Activated gamma-delta T cell treated with anti-CD3 and anti-CD28 coated beads, Interleukin-2, amount 50 U/mL, for 16 hours (primary cell): ENCODE results near the gene SLC2A13.
"Not testable (repeated sequence)": the region's sequence is repeated elsewhere in the genome, so short reads cannot be mapped to it uniquely, and the experiment has no call there.

ENCODE experiments used
- DNase-seq: peaks from one replicate; pipeline ENCODE4 v3.0.0-alpha.2; 2020; ENCODE audit warnings: low read depth

SLC2A13 gene

GRCh38 chr12:39866135-39866534 is 239.7 kb downstream of the SLC2A13 start:
- no peak for DNase-seq

- DNase-seq: no peak
Measured at GRCh38 chr12:39860695-39861094, 245.2 kb downstream of the SLC2A13 start.

GRCh38 chr12:39853003-39853402 is 252.9 kb downstream of the SLC2A13 start:
- no peak for DNase-seq

- DNase-seq: no peak
Measured at GRCh38 chr12:39852346-39852745, 253.5 kb downstream of the SLC2A13 start.

GRCh38 chr12:39848218-39848617 is 257.7 kb downstream of the SLC2A13 start:
- DNase-seq: not testable (repeated sequence)

GRCh38 chr12:39846971-39847650 is 258.8 kb downstream of the SLC2A13 start:
- DNase-seq: no peak

- DNase-seq: no peak
Measured at GRCh38 chr12:39846304-39846703, 259.6 kb downstream of the SLC2A13 start.

GRCh38 chr12:39840422-39840821 is 265.5 kb downstream of the SLC2A13 start:
- DNase-seq: no peak

- no peak for DNase-seq
Measured at GRCh38 chr12:39839072-39839471, 266.8 kb downstream of the SLC2A13 start.

- DNase-seq: no peak
Measured at GRCh38 chr12:39835517-39836489, 270.1 kb downstream of the SLC2A13 start.

GRCh38 chr12:39831587-39832315 is 274.1 kb downstream of the SLC2A13 start:
- DNase-seq: no peak

- DNase-seq: no peak
Measured at GRCh38 chr12:39830852-39831520, 274.9 kb downstream of the SLC2A13 start.

- no peak for DNase-seq
Measured at GRCh38 chr12:39830171-39830570, 275.7 kb downstream of the SLC2A13 start.

- DNase-seq: no peak
Measured at GRCh38 chr12:39824505-39825212, 281.2 kb downstream of the SLC2A13 start.

- DNase-seq: no peak
Measured at GRCh38 chr12:39816671-39817185, 289.2 kb downstream of the SLC2A13 start.

- no peak for DNase-seq
Measured at GRCh38 chr12:39815746-39816145, 290.1 kb downstream of the SLC2A13 start.

GRCh38 chr12:39814626-39815025 is 291.3 kb downstream of the SLC2A13 start:
- no peak for DNase-seq

GRCh38 chr12:39813776-39814175 is 292.1 kb downstream of the SLC2A13 start:
- DNase-seq: no peak

GRCh38 chr12:39812456-39812855 is 293.4 kb downstream of the SLC2A13 start:
- not testable (repeated sequence) for DNase-seq

GRCh38 chr12:39807043-39807442 is 298.8 kb downstream of the SLC2A13 start:
- DNase-seq: no peak

GRCh38 chr12:39805651-39806050 is 300.2 kb downstream of the SLC2A13 start:
- DNase-seq: no peak
